ENCODE measurements around the gene SDK2. TPM values are rescaled to one million over a fixed set of nuclear protein-coding genes. Genes with fewer than 3 reads are reported as not detected.

Gene SDK2
- total and polyA plus RNA-seq, 2 of the 8 experiments (the other 6 are each of a cell fraction or from before 2014, with no cell fraction given), result 3.9 to 4.1 TPM

- Histone ChIP-seq H2AK5ac (ENCODE audit: low read depth, low read length) (no peak overlapping the region), H2BK15ac (ENCODE audit: low read length) (no peak overlapping the region), H3K27me3 (replicated peaks in 1 of 4; ENCODE audit: control insufficient read depth in 3 of 4, extremely low read depth in 1 of 4, insufficient read depth in 3 of 4, low read length in 3 of 4) (no peaks in the 10 kb centered on the region), H4K8ac (ENCODE audit: extremely low read depth, insufficient read depth, low read length) (peak overlapping the region; percentile 71; the same call in 1 of the 2 replicates), H3K4me2 (ENCODE audit: insufficient read depth in 1 of 2, low read depth in 2 of 2, low read length in 2 of 2) (no peak overlapping the region), H3K9ac (replicated peaks in 1 of 4; ENCODE audit: extremely low read depth in 1 of 4, low read depth in 3 of 4, low read length in 3 of 4) (no peak overlapping the region), H3K79me1 (ENCODE audit: low read depth, low read length) (peaks cover 16% of the 10 kb centered on the region), H2BK5ac (ENCODE audit: low read depth, low read length) (no peak overlapping the region), H3K4ac (replicated peaks; ENCODE audit: insufficient read length, low read depth, low read length) (no peak overlapping the region), H3K14ac (ENCODE audit: insufficient read length) (no peak overlapping the region), H3K4me3 (ENCODE audit: extremely low read depth in 1 of 4, insufficient read depth in 2 of 4, low read depth in 3 of 4, low read length in 4 of 4) (no peak overlapping the region), H4K5ac (ENCODE audit: insufficient read length, low read depth, low read length) (no peak overlapping the region), H2BK20ac (ENCODE audit: low read length) (no peak overlapping the region), H3K23ac (ENCODE audit: insufficient read length) (no peak overlapping the region), H3K27ac (ENCODE audit: low read depth, low read length) (no peak overlapping the region), H3K18ac (ENCODE audit: extremely low read depth, low read length) (no peak overlapping the region; the same call in 1 of the 2 replicates), H3K36me3 (ENCODE audit: control insufficient read depth in 2 of 4, insufficient read depth in 4 of 4, low read length in 3 of 4) (peaks cover 0 to 3% (median under 1%) of the 10 kb centered on the region in 4 experiments; a peak in 2 of 8 replicates), H3K79me2 (ENCODE audit: control insufficient read depth in 1 of 2, insufficient read depth in 2 of 2, low read length in 2 of 2) (0 out of 4 replicates have a peak, but pooled peaks cover 0 to 3% of the 10 kb centered on the region in 2 experiments), H3K56ac (replicated peaks; ENCODE audit: insufficient read length, low read depth, low read length) (no peak overlapping the region), H4K91ac (replicated peaks; ENCODE audit: insufficient read length, low read length) (no peak overlapping the region), H3K9me3 (ENCODE audit: insufficient read depth in 2 of 2, low read depth in 1 of 2, low read length in 1 of 2) (no peaks in the 10 kb centered on the region), H4K20me1 (replicated peaks in 1 of 2; ENCODE audit: control insufficient read depth in 1 of 2, insufficient read depth in 2 of 2, low read length in 2 of 2) (peaks cover 4% of the 10 kb centered on the region in 2 experiments), H2BK120ac (replicated peaks; ENCODE audit: low read depth, low read length) (no peak overlapping the region), H2BK12ac (ENCODE audit: low read depth, low read length) (no peak overlapping the region; the same call in 1 of the 2 replicates), H2AFZ (ENCODE audit: low read length) (no peak overlapping the region), H3K23me2 (ENCODE audit: low read depth, low read length) (no peaks in the 10 kb centered on the region; the same call in 1 of the 2 replicates), H3K4me1 (replicated peaks in 1 of 4; ENCODE audit: control insufficient read depth in 3 of 4, insufficient read depth in 4 of 4, low read length in 3 of 4) (peaks cover 0 to 7% (median 0%) of the 10 kb centered on the region in 4 experiments; a peak in 3 of 7 replicates)
- DNase-seq (ENCODE audit: low read depth in 1 of 2, low spot score in 2 of 2) (no peak), FAIRE-seq (no peak)
- no peak for TF ChIP-seq SIX5 (IDR thresholded peaks at IDR 0.05; ENCODE audit: low read depth, low read length)
- no peak for TF ChIP-seq TAF1 (IDR thresholded peaks at IDR 0.05; ENCODE audit: low read depth, low read length)
- no peak for TF ChIP-seq POLR2A (IDR thresholded peaks at IDR 0.05; ENCODE audit: control extremely low read depth in 1 of 2, low read depth in 2 of 2, low read length in 2 of 2)
- no peak for TF ChIP-seq GTF2F1 (IDR thresholded peaks at IDR 0.05; ENCODE audit: borderline replicate concordance, low read depth, low read length)
- no peak for TF ChIP-seq POU5F1 (IDR thresholded peaks at IDR 0.05; ENCODE audit: low read depth, low read length)
- TF ChIP-seq TBP (IDR thresholded peaks at IDR 0.05; ENCODE audit: low read depth, low read length), result no peak
- no peak for TF ChIP-seq EGR1 (IDR thresholded peaks at IDR 0.05; ENCODE audit: borderline replicate concordance, low read depth, low read length)
- no peak for TF ChIP-seq MAFK (IDR thresholded peaks at IDR 0.05; ENCODE audit: low read depth, low read length)
- no peak for TF ChIP-seq BCL11A (IDR thresholded peaks at IDR 0.05; ENCODE audit: low read depth in 2 of 2, low read length in 2 of 2)
- TF ChIP-seq CBX5 (IDR thresholded peaks at IDR 0.05; ENCODE audit: low read depth, low read length), result no peak
- WGBS, 2 experiments (ENCODE audit: extremely low coverage in 1 of 2, insufficient coverage in 1 of 2, insufficient read length in 1 of 2, insufficient replicate concordance in 2 of 2, low coverage in 1 of 2, low lambda C conversion rate in 2 of 2, missing lambda C conversion rate in 1 of 2), result 92% methylated on average over 16 of the region's 16 CpGs; no CpG with 5 or more reads in 1 of the 2 experiments
- CTCF ChIA-PET (ENCODE audit: partially characterized antibody), result interaction anchor here (0.5 to 2.4 kb wide), 15 partner anchors 8 to 182 kb away, joined by 3 to 6 read pairs (median 3); no protein-coding TSS in a partner anchor
- POLR2A ChIA-PET (ENCODE audit: partially characterized antibody), result interaction anchor here (0.8 kb wide), 1 partner anchor 8 kb away, joined by 3 read pairs; no protein-coding TSS in a partner anchor
Measured at GRCh38 chr17:73290399-73291259, 353.6 kb downstream of the SDK2 start.
